HUES64 (cell line): ENCODE measurements around the gene PRAME.
"Not testable (repeated sequence)": the region's sequence is repeated elsewhere in the genome, so short reads cannot be mapped to it uniquely, and the experiment has no call there.

Experiments used
- H3K27ac ChIP-seq: 2 replicates; pipeline ENCODE4 v1.7.0; 2013; ENCODE audit warnings: low read depth, low read length, inconsistent platforms
- H3K27me3 ChIP-seq: 2 replicates; pipeline ENCODE4 v1.6.1; 2013; ENCODE audit warnings: mild to moderate bottlenecking, low read length; ENCODE audit not compliant: insufficient read depth
- H3K36me3 ChIP-seq: 2 replicates; pipeline ENCODE4 v1.6.1; 2013; ENCODE audit warnings: mild to moderate bottlenecking, low read length; ENCODE audit not compliant: insufficient read depth
- H3K4me1 ChIP-seq: 2 replicates; pipeline ENCODE4 v1.6.1; 2013; ENCODE audit warnings: mild to moderate bottlenecking, low read length, moderate library complexity; ENCODE audit not compliant: insufficient read depth
- H3K4me3 ChIP-seq: 2 replicates; pipeline ENCODE4 v1.5.1; 2013; ENCODE audit warnings: mild to moderate bottlenecking, low read length, moderate library complexity
- H3K9ac ChIP-seq: 2 replicates; pipeline ENCODE4 v1.6.1; 2013; ENCODE audit warnings: mild to moderate bottlenecking, low read depth, low read length
- H3K9me3 ChIP-seq: 2 replicates; pipeline ENCODE4 v1.6.1; 2013; ENCODE audit warnings: low read depth, low read length; ENCODE audit not compliant: insufficient read depth
- WGBS: fragments of 150-250, 120-280 bp; methylation state at CpG from one replicate; pipeline ENCODE4 v1.1.7; 2013; ENCODE audit warnings: missing lambda C conversion rate; 5-methylcytosine and 5-hydroxymethylcytosine counted together

PRAME gene

DNA sequence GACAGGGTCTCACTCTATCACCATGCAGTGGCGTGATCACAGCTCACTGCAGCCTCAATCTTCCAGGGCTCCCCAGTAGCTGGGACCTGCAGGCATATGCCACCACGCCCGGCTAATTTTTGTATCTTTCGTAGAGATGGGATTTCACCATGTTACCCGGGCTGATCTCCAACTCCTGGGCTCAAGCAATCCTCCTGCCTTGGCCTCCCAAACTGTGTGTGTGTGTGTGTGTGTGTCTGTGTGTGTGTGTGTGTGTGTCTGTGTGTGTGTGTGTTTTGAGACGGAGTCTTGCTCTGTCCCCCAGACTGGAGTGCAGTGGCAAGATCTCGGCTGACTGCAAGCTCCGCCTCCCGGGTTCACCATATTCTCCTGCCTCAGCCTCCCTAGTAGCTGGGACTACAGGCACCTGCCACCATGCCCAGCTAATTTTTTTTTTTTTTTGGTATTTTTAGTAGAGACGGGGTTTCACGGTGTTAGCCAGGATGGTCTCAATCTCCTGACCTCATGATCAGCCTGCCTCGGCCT is 26.5 kb downstream of the PRAME start:
- H3K27ac ChIP-seq, H3K9me3 ChIP-seq, H3K9ac ChIP-seq, H3K4me1 ChIP-seq, H3K36me3 ChIP-seq, H3K4me3 ChIP-seq: not testable (repeated sequence)
- H3K27me3 ChIP-seq = peaks cover 39% of the 10 kb centered on the region
- WGBS = 88% methylated on average over 12 of the region's 12 CpGs

DNA sequence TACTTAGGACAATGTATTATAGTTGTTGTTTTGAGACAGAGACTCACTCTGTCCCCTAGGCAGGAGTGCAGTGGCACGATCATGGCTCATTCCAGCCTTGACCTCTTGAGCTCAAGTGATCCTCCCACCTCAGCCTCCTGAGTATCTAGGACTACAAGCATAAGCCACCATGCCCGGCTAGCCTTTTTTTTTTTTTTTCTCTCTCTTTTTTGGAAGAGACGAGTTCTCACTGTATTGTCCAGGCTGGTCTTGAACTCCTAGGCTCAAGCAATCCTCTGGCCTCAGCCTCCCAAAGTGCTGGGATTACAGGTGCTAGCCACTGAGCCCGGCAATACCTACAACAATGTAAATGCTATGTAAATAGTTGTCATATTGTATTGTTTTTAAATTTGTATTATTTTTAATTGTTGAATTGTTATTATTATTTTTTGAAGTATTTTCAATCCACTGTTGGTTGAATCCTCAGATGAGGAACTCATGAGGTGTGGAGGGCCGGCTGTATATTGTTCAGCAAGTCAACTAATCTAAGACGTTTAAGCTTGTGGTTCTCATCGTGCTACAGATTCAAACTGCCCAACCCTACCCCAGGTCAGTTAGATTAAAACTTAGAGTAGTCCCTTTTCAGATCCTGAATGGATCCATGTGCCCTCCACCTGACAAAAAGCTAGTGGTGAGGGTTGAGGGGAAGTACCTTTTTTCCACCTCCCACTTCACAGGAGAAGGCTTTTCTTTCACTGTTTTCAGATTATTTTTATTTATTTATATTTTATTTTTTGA is 27.1 kb downstream of the PRAME start:
- H3K27me3 ChIP-seq = peaks cover 38% of the 10 kb centered on the region
- 88% methylated on average over 6 of the region's 7 CpGs for WGBS
- no peaks in the 10 kb centered on the region for H3K9me3 ChIP-seq
- H3K4me3 ChIP-seq = no peak overlapping the region
- no peaks in the 10 kb centered on the region for H3K4me1 ChIP-seq
- H3K36me3 ChIP-seq = no peaks in the 10 kb centered on the region
- no peak overlapping the region for H3K27ac ChIP-seq
- no peak overlapping the region for H3K9ac ChIP-seq

DNA sequence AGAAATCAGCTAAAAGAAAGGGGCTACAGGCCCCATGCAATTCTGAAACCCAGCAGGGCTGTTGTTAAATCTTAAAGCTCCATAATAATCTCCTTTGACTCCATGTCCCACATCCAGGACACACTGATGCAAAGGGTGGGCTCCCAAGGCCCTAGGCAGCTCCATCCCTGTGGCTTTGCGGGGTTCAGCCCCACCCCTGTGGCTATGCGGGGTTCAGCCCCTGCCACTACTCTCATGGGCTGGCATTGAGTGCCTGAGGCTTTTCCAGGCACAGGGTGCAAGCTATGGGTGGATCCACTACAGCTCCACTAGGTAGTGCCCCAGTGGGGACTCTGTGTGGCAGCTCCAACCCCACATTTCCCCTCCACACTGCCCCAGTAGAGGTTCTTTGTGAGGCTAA is 30.3 kb downstream of the PRAME start:
- H3K4me3 ChIP-seq = no peak overlapping the region
- no peak overlapping the region for H3K9ac ChIP-seq
- 91% methylated on average over 2 of the region's 2 CpGs for WGBS
- H3K4me1 ChIP-seq = no peaks in the 10 kb centered on the region
- no peak overlapping the region for H3K27ac ChIP-seq
- peaks cover 26% of the 10 kb centered on the region for H3K27me3 ChIP-seq
- H3K36me3 ChIP-seq = no peaks in the 10 kb centered on the region
- no peaks in the 10 kb centered on the region for H3K9me3 ChIP-seq

- 72% methylated on average over 4 of the region's 5 CpGs for WGBS
- no peak overlapping the region for H3K4me3 ChIP-seq
- H3K4me1 ChIP-seq = no peaks in the 10 kb centered on the region
These were observed 31.8 kb downstream of the PRAME start for GRCh38 chr22:22527312-22527711.

DNA sequence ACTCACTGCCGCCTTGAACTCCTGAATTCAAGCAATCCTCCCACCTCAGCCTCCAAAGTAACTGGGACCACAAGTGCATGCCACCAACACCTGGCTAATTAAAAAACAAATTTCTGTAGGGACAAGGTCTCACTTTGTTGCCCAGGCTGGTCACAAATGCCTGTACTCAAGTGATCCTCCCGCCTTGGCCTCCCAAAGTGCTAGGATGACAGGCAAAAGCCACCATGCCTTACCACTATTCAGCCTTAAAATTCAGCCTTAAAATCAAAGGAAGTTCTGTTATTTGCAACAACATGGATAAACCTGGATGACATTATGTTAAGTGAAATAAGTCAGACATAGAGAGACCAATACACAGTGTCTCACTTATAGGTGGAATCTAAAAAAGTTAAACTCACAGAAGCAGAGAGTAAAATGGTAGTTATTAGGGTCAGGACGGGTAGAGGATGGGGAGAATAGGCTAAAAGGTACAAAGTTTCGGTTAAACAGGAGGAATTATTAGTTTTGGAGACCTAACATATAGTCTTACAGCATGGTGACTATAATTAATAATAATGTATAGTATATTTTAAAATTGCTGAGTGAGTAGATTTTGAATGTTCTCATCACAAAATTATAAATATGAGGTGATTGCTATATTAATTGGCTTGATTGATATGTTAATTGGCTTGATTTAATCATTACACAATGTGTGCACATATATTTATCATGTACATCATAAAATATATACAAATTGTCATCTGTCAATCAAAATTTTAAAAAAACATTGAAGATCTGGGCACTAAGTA is 32.7 kb downstream of the PRAME start:
- WGBS = 90% methylated on average over 4 of the region's 4 CpGs
- Histone ChIP-seq H3K9me3 (no peaks in the 10 kb centered on the region), H3K4me3 (no peak overlapping the region), H3K27me3 (peaks cover 33% of the 10 kb centered on the region), H3K36me3 (no peaks in the 10 kb centered on the region), H3K4me1 (no peaks in the 10 kb centered on the region), H3K9ac (no peak overlapping the region), H3K27ac (no peak overlapping the region)

More at GRCh38 chr22:22527312-22527711, 31.8 kb downstream of the PRAME start:
- no peaks in the 10 kb centered on the region for H3K9me3 ChIP-seq
- peaks cover 29% of the 10 kb centered on the region for H3K27me3 ChIP-seq
- no peak overlapping the region for H3K9ac ChIP-seq
- no peak overlapping the region for H3K27ac ChIP-seq
- no peaks in the 10 kb centered on the region for H3K36me3 ChIP-seq

DNA sequence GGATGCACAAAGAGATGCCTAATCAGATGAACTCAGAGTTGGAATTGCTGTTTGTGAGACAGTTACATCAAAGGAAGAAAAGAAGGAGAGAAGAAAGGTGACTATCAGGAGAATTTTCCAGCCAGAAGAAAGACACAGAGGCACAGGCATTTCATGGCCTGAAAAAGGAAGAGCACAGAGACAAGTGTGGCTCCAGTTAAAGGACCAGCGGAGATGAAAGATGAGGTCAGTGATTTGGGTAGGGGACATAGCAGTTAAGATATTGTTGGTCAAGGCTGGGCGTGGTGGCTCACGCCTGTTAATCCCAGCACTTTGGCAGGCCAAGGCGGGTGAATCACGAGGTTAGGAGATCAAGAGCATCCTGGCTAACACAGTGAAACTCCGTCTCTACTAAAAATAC is 35.6 kb downstream of the PRAME start:
- no peak overlapping the region for H3K9ac ChIP-seq

DNA sequence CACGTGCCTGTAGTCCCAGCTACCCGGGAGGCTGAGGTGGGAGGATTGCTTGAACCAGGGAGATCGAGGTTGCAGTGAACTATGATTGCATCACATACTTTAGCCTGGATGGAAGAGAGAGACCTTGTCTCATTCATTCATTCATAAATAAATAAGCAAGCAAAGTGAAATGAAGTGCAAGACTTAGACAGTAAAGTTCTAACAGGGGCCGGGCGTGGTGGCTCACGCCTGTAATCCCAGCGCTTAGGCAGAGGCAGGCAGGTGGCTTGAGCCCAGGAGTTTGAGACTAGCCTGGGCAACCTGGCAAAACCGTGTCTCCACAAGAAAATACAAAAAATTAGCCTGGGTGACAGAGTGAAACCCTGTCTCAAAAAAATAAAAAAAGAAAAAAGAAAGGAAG is 37.4 kb downstream of the PRAME start:
- no peak overlapping the region for H3K27ac ChIP-seq
- WGBS = 94% methylated on average over 8 of the region's 8 CpGs
- H3K4me3 ChIP-seq = no peak overlapping the region
- peaks cover 41% of the 10 kb centered on the region for H3K27me3 ChIP-seq
- peaks cover 10% of the 10 kb centered on the region; the same call in 1 of the 2 replicates for H3K4me1 ChIP-seq
- H3K36me3 ChIP-seq = no peaks in the 10 kb centered on the region
- H3K9ac ChIP-seq = no peak overlapping the region
- H3K9me3 ChIP-seq = no peaks in the 10 kb centered on the region

More for the DNA sequence above, 35.6 kb downstream of the PRAME start:
- Histone ChIP-seq H3K4me1 (peaks cover 10% of the 10 kb centered on the region; the same call in 1 of the 2 replicates), H3K36me3 (no peaks in the 10 kb centered on the region), H3K27me3 (peaks cover 32% of the 10 kb centered on the region), H3K27ac (no peak overlapping the region), H3K9me3 (no peaks in the 10 kb centered on the region), H3K4me3 (no peak overlapping the region)
- 95% methylated on average over 6 of the region's 6 CpGs for WGBS

DNA sequence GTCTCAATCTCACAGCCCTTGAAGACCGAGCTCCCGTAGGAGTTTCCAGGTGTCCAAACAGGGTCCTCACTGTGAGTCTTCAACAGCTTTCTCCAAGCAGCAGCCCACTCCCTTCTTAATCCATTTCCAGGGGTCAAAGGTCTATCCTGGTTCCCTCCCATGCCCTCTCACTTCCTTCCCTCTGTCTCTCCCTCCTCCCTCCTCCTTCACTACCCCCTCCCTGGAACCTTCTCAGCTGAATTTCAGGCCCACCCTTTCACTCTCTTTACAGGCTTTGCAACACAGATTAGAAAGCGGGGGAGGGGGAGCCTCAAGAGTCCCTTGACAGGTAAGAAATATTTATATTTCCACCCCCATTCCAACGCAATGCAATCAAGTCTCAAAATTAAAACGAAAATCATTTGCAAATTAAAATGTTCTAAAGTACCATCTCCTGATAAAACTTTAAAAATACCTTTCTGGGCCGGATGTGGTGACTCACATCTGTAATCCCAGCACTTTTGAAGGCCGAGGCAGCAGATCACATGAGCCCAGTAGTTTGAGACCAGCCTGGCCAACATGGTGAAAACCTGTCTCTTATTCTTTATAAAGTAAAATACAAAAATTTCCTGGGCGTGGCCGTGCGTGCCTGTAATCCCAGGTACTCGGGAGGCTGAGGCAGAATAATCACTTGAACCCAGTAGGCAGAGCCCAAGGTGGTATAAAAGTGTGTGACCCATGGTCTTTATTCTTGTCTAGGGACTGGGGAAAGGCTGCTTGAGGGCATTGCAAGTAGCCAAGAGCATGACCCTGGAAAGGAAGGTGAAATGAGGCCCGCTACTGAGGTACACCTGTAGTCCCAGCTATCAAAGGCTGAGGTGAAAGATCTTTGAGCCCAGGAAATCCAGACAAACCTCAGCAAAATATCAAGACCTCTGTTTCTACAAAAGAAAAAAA is 38.1 kb downstream of the PRAME start:
- no peak overlapping the region for H3K4me3 ChIP-seq
- WGBS = 84% methylated on average over 12 of the region's 12 CpGs
- no peak overlapping the region for H3K27ac ChIP-seq
- H3K36me3 ChIP-seq = no peaks in the 10 kb centered on the region
- peaks cover 10% of the 10 kb centered on the region; the same call in 1 of the 2 replicates for H3K4me1 ChIP-seq
- no peaks in the 10 kb centered on the region for H3K9me3 ChIP-seq
- no peak overlapping the region for H3K9ac ChIP-seq
- H3K27me3 ChIP-seq = peaks cover 37% of the 10 kb centered on the region

DNA sequence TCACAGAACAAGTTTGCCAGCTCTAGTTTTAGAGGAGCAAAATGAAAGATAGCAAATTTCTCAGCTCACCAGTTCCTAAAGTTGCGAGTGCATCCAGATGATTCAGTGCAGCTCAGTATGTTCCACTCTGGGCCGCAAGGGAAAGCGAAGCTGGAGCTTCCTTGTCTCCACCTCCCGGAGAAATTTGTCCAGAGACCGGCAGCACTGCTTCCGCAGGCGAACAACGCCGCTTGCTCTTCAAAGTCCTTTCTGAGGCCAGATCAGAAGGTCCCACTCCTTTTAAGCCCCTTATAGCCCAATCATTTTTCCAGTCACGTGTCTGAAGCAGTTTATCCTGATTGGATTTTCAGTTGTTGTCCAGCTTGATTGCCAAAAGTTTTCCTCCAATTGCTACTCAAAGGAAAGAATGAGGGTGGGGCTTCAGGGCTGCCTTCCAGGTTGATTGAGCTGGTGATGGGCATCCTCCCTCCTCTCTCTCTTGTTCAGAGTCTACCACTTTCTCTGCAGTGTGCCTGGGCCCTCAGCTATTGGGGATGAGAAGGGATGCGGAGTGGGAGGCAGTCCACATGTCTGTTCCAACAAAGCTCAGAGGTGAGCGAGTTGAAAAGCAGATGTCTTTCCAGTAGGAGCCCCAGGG is 38.9 kb downstream of the PRAME start, which contains the start of gene ZNF280A:
Gene ZNF280A (minus strand): TSS at position 251 of the 637 bp plus-strand sequence. CDS start 4,640 bp downstream, outside the sequence.
- no peaks in the 10 kb centered on the region for H3K9me3 ChIP-seq
- peaks cover 36% of the 10 kb centered on the region for H3K27me3 ChIP-seq
- H3K9ac ChIP-seq = peak within 1 kb of the TSS; percentile 35; the same call in 1 of the 2 replicates
- H3K36me3 ChIP-seq = no peaks in the 10 kb centered on the region
- H3K4me1 ChIP-seq = peaks cover 10% of the 10 kb centered on the region; the same call in 1 of the 2 replicates
- no peak within 1 kb of the TSS for H3K27ac ChIP-seq
- 77% methylated on average over 12 of the region's 12 CpGs for WGBS
- peak within 1 kb of the TSS; percentile 41; the same call in 1 of the 2 replicates for H3K4me3 ChIP-seq

DNA sequence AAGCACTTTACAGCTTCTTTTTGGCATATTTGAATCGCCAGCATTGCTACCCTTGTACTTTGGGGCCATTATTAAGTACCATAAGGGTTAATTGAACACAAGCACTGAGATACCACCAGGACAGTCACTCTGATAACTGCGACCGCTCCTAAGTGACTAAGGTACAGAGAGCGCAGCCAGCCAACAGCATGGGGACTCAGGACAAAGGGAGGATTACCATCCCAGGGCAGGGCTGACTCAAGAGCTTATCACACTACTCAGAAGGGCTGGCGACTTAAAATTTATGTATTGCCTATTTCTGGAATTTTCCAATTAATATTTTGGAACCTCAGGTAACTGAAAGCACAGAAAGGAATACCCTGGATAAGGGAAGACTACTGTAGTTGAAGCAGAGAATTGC is 39.5 kb downstream of the PRAME start:
- Histone ChIP-seq H3K27me3 (peaks cover 41% of the 10 kb centered on the region), H3K36me3 (no peaks in the 10 kb centered on the region), H3K9me3 (no peaks in the 10 kb centered on the region), H3K4me1 (peaks cover 10% of the 10 kb centered on the region; the same call in 1 of the 2 replicates), H3K4me3 (peak overlapping the region; percentile 41; the same call in 1 of the 2 replicates), H3K27ac (no peak overlapping the region), H3K9ac (no peak overlapping the region; the same call in 1 of the 2 replicates)
- WGBS = 81% methylated on average over 5 of the region's 5 CpGs
